Measurements from ENCODE around the gene GMNN.
"Not testable (repeated sequence)": the region's sequence is repeated elsewhere in the genome, so short reads cannot be mapped to it uniquely, and the experiment has no call there.

The GMNN gene

DNA sequence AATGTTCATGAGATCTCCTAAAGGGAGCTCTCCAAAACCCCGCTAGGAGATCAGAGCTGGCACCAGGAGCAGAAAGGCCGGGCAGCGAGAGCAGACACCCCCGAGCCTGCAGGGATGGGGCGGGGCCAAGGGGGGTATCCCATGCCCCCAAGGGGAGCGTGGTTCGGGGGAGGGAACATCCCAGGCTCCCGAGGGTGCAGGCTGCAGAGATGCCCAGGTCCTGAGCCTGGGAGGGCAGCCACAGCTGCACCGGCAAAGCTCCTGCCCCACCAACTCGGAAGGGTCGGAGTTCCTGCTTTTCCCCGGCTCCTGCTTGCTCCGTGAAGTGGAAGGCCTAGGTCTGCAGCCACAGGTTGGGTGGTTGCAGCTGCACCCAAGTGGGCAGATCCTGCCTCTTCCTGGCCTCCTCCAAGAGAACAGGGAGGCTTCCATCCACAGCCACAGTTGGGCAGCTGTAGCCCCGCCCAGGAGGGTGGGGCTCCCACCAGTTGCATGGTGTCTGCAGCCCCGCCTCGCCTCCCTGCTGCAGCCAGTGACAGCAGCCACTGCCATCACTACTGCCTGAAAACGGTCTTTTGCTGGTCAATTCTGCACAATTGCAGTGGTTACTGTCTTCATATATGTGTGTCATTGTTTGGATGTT lies 13.4 kb upstream of the GMNN start:
- no peak for DNase-seq (ENCODE audit: low read depth in 3 of 3, low spot score in 1 of 3)

DNA sequence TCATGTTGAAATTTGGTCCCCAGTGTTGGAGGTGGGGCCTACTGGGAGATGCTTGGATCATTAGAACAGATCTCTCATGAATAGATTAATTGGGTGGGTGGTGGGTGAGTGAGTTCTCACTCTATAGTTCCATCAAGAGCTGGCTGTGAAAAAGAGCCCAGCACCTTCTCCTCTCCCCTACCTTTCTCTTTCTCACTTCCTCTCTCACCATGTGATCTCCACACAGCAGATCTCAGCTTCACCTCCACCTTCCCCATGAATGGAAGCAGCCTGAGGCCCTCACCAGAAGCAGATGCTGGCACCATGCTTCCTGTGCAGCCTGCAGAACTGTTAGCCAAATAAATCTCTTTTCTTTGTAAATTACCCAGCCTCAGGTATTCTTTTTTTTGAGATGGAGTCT lies 12.9 kb upstream of the GMNN start:
- DNase-seq (ENCODE audit: low read depth in 3 of 3, low spot score in 1 of 3): no peak

DNA sequence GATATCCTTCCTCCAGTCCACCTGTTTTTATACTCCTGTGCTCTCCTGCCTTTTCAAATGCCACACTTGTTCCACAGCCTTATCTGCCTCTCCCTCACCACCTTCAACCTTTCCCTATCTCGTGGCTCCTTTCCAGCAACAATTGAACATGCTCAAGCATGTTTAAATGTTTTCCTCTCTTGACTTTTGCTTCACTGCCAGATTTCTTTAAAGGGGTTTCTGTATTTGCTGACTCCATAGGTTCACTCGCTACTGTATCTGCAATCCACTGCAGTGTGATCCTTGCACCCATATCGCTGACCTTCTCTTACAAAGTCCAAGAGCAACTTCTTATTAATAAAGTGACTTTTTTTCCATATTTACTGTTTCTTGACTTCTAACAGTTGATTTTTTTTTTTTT lies 11.2 kb upstream of the GMNN start:
- no peak for DNase-seq (ENCODE audit: low read depth in 3 of 3, low spot score in 1 of 3)

DNA sequence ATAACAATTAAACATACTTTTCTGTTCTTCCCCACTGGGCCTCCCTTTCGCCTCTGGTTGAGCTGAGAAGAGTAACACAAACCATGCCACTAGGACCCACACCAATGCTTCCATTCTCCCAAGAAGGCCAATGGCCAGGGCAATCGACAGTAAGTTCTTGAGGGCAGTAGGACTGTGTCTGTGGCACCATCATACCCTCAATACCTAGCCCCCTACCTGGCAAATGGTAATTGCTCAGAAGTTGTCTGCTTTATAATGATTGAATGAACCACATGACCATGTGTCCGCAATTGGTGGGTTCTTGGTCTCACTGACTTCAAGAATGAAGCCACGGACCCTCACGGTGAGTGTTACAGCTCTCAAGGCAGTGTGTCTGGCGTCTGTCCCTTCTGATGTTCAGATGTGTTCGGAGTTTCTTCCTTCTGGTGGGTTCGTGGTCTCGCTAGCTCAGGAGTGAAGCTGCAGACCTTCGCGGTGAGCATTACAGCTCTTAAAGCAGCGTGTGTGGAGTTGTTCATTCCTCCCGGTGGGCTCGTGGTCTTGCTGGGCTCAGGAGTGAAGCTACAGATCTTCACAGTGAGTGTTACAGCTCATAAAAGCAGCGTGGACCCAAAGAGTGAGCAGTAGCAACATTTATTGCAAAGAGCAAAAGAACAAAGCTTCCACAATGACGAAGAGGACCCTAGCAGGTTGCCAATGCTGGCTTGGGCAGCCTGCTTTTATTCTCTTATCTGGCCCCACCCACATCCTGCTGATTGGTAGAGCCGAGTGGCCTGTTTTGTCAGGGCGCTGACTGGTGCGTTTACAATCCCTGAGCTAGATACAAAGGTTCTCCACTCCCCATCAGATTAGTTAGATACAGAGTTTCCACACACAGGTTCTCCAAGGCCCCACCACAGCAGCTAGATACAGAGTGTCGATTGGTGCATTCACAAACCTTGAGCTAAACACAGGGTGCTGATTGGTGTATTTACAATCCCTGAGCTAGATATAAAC lies 9.6 kb upstream of the GMNN start:
- not testable (repeated sequence) for DNase-seq (ENCODE audit: low read depth in 3 of 3, low spot score in 1 of 3)

DNA sequence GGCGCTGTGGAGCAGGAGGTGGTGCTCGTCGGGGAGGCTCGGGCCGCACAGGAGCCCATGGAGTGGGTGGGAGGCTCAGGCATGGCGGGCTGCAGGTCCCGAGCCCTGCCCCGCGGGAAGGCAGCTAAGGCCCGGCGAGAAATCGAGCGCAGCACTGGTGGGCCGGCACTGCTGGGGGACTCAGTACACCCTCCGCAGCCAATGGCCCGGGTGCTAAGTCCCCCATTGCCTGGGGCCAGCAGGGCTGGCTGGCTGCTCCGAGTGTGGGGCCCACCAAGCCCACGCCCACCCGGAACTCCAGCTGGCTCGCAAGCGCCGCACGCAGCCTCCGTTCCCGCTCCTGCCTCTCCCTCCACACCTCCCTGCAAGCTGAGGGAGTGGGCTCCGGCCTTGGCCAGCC lies 8.8 kb upstream of the GMNN start:
- not testable (repeated sequence) for DNase-seq (ENCODE audit: low read depth in 3 of 3, low spot score in 1 of 3)

DNA sequence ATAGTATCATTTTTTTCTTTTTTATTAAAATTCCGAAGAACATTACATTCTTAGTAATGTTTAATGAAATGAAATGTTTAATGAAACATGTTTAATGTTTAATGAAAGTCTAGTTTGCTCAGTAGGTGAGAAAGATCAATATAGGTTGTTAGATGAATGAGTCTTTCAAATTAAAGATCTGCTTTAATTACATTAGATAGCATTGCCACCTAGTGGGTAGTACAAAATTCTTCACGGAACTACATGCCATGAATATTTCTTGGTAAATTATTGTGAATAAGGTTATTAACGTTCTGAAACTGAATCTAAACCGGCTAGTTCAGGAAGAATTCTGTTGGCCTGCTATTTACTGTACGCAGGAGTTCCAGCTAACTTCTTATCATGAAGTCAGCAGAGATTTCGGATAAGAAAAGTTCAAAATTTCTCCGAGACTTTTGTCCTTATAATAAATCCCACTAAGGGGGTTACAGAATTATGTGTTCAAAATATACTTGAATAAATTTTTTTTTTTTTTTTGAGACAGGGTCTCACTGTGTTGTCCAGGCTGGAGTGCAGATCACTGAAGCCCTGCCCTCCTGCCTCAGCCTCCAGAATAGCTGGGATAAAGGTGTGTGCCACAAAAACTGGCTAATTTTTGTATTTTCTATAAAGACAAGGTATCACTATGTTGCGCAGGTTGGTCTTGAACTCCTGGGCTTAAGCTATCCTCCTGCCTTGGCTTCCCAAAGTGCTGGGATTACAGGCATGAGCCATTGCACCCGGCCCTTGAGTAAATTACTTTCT lies 7.9 kb upstream of the GMNN start:
- DNase-seq (ENCODE audit: low read depth in 3 of 3, low spot score in 1 of 3): no peak

DNA sequence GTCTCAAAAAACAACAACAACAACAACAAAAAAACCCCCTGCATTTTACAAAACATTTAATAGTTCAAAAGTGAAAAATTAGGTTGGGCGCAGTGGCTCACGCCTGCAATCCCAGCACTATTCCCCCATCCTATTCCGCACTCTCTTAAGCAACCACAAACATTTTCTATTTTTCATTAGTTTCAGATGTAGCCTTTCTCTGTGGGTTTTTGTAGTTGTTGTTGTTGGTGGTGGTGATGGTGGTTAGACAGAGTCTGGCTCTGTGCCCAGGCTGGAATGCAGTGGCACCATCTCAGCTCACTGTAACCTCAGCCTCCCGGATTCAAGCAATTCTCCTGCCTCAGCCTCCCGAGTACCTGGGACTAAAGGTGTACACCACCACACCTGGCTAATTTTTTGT lies 6.4 kb upstream of the GMNN start:
- no peak for DNase-seq (ENCODE audit: low read depth in 3 of 3, low spot score in 1 of 3)

DNA sequence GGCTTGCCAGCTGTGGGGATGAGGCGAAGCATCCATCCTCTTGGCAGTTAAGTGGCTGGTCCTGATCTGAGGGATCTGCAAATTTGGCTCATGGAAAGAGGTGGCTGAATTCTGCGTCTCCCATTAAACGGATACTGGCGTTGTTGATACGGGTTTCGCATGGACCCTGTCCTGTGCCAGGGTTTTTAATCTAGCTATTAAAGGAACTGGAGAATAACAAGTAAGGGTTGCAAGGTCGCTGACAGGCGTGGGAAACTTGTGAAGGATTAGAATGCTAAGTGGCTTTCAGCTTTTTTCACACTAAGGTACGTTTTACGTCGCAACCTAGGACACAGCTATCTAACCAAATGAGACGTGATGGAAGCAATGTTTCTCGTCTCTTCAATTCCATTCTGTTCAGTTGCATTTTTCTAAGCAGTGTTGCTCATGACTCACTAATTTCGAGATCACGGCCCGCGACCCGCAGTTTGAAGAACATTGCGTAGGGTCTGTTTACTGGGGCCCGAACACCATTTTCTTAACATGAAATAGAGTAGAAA lies 852 bp downstream of the GMNN start:
- no peak for DNase-seq (ENCODE audit: low read depth in 3 of 3, low spot score in 1 of 3)

DNA sequence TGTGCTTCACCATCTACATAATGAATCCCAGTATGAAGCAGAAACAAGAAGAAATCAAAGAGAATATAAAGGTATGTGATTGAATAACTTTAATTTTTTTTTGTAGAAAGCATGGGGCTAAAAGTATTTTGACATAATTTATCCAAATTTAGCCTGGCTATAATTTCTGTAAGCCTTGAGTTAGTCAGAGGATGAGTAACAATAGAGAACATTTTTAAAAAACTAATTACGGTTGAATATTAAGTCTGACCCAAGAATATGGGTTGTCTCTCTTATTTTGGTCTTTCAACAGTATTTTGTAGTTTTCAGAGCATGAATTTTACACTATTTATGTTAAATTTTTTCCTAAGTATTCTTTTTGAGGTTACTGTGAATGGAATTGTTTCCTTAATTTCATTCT lies 2.5 kb downstream of the GMNN start:
- DNase-seq (ENCODE audit: low read depth in 3 of 3, low spot score in 1 of 3): no peak

DNA sequence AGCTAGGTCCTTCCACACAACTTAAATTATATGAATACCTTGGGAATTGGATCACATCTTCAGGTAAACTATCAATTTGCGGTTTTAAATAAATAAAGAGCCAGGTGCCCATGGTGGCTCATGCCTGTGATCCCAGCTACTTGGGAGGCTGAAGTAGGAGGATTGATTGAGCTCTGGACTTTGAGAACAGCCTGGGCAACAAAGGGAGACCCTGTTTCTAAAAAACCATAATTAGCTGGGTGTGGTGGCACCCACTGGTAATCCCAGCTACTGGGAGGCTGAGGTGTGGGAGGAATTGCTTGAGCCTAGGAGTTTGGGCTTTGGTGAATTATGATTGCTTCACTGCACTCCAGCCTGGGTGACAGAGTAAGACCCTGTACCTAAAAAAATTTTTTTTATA lies 3.4 kb downstream of the GMNN start:
- no peak for DNase-seq (ENCODE audit: low read depth in 3 of 3, low spot score in 1 of 3)

DNA sequence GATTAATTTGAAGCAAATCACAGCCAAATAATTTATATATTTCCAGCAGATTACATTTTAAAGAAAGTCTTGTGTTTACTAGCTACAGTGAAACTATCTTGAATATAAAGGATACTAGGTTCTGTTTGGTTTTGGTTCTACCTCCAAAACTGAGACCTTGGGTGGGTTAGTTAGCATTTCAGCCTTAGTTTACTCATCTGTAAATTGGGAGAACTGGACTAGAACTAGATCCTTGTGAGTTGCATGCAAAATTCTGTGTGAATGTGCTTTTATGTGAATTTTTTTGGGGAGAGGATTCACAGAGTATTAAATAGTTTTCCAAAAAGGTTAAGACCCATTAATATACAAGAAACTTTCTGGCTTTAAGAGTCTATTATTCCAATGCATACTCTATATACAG lies 4.1 kb downstream of the GMNN start:
- no peak for DNase-seq (ENCODE audit: low read depth in 3 of 3, low spot score in 1 of 3)

DNA sequence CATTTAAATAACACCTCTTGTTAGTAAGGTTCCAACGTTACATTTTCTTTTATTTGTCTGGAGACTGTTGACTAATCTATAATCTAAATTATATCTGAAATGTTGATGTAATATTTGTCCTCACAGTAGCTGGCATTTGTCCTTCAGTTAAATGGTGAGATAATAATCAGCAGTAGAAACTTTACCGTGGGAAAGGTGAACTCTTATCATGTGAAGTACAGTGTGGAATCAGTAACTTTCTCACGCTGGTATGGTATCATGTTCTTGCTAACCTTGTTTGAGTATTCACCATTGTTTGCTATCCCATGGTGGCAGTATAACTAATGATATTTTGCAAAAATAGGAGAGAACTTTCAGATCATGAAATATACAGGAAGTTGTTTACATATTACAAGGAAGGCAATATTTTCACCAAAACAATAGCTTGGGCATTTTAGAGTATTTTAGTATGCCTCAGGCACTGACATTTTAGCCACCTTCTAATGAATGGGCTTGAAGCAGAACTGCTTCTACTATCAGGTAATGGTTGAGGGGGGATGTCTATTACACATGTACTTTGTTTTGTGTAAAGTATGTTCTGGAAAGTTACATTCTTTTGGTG lies 4.8 kb downstream of the GMNN start:
- no peak for DNase-seq (ENCODE audit: low read depth in 3 of 3, low spot score in 1 of 3)

DNA sequence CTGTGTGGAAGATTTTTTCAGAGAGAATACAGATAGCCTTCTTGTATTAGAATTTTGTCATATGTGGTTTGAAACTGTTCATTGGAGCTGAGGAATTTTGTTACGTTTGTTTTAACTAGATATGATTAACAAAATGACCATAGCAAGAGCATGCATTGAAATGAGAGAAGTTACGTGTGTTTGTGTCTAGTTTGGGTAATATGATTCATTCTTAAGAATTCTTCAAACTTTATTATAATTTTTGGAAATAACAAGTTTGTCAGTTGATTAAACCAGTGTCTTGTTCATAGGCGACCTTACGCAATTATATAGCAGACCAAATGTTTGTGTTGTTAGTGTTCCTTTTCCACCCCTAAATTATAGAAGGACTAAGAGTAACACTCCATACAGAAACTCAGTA lies 5.5 kb downstream of the GMNN start:
- no peak for DNase-seq (ENCODE audit: low read depth in 3 of 3, low spot score in 1 of 3)

DNA sequence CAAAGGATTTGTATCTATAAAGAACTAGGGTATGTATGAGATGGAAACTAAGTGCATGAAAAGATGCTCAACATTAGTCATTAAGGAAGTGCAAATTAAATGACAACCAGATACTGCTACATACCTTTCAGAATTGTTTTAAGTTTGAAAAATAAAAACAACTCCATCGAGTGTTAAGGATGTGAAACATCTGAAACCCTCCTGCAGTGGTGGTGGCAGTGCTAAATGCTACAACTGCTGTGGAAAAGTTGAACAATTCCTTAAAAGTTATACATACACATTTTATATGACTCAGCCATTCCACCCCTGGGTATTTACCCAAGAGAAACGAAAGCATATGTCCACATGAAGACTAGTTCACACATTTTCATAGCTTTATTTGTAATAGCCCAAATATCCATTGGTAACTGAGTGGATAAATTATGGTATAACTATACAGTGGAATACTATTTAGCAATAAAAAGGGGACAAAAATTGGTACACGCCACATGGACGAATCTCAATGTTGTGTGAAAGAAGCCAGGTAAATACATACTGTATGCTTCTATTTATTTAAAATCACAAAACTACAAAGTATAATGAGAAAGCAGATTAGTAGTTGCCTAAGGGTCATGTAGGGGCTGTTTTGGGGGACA lies 13.4 kb downstream of the GMNN start:
- no peak for DNase-seq (ENCODE audit: low read depth in 3 of 3, low spot score in 1 of 3)

DNA sequence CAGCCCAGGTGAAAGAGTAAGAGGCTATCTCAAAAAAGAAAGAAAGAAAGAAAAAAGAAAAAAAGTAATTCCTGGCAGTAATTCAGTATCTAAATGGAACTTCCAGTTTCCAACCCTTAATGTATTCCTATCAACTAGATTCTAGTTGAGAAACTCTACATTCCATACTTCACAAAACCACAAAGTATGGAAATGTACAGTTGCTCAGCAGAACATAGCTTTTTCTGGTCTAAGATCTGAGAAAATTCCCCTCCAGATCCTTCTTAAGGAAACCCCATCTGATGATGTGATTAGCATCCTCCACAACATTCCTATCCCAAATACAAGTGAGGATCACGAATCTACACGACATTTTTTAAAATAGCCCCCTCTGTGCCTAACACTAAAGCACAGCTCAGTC lies 20.4 kb downstream of the GMNN start:
- no peak for DNase-seq (ENCODE audit: low read depth in 3 of 3, low spot score in 1 of 3)

DNA sequence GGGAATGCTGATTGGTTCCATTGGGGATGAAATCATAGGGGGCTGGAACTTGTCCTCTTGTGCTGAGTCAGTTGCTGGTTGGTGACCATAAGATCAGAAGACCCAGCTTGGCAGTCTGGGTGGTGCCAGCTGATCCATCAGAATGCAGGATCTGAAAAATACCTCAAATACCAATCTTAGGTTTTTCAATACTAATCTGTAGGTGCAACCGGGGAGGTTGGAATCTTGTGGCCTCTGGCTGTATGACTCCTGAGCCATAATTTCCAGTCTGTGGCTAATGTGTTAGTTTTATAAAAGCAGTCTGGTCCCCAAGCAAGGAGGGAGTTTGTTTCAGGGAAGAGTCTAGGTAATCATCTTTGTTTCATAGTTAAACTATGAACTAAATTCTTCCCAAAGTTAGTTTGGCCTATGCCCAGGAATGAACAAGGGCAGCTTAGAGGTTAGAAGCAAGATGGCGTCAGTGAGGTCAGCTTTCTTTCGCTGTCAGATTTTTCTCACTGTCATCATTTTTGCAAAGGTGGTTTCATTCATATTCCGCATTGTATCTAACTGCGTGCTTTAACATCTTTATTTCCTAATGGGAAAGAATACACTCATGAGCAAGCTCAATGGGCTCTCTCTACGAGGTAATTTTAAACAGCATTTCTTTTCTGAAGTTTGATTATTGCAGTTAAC lies 22.0 kb downstream of the GMNN start:
- DNase-seq (ENCODE audit: low read depth in 3 of 3, low spot score in 1 of 3): no peak

DNA sequence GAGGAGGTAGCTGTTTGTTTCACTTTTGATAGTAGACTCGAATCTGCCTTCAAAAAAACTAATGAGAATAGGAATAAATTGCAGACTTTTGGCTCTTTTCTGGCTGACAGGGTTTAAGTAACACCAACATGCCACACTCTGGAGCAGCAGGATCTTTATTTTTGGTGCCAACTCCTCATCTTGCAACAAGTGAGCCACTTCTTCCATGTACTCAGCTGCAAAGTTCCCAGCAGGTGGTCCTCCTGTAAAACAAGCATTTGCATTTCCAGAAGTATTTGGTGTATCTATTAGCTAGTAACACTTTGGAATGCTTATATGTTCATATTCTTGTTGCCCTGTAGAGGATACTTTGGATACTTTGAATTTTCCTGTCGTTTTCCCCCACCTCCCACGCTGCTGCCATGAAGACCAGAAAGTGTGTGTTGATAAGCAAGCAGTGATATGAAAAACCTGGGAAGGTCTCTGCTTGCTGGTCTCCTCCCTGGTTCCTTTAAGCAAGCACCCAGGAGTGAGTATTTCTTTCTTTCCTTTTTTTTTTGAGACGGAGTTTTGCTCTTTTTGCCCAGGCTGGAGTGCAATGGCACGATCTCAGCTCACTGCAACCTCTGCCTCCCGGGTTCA lies 23.0 kb downstream of the GMNN start:
- DNase-seq (ENCODE audit: low read depth in 3 of 3, low spot score in 1 of 3): no peak

DNA sequence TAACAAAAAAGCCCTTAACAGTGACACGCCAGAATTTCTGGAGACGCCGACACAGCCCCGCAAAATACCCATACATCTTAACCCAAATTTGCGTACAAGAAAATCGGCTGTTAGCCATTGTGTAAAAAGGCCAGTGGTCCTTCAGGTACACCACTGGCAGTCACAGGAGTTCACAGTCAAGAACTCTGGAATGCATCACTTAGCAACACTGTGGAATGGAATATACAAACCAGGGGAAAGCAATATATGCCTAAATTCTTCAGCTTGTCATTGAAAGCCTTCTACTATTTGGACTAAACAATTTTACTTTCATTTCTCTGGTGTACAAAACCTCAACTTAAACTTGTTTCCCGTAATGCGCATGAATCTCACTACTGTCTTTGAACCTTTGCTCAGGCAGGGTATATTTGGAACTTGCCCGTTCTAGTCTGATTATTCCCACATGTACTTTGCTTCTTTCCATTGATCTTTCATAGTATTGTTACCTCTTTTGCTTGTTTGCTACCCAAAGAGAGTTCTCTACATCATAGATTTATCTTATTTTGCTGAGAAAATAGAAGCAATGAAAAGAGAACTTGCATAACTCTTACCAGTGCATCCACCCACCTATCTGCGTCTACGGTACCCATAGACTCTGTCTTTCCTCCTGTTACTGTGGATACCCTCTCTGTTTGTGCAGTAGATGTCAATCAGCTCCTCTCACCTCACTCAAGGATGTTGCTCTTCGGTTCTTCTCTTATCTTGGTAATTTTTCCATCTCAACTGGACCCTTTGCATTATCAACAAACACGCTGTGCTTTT lies 24.2 kb downstream of the GMNN start, which contains the start of gene ARMH2:
Gene ARMH2 (minus strand): TSS at position 178 of the 801 bp plus-strand sequence. CDS start 60 bp downstream, at position 118.
- DNase-seq (ENCODE audit: low read depth in 3 of 3, low spot score in 1 of 3): no peak

DNA sequence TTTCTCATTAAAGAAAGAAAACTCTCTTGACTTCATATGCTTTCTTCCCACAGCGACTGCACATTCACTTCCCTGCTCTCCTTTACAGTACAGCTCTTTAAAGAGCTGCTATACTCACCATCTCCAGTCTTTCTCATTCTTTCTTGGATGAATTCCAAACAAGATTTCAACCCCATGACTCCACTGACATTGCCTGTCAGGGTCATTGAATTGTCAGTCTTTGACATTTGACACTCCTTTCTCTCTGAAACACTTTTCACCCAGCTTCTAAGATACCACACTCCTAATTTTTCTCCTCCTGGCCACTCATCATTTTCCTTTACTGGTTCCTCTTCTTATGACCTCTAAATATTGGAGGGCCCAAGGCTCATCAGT lies 24.8 kb downstream of the GMNN start:
- no peak for DNase-seq (ENCODE audit: low read depth in 3 of 3, low spot score in 1 of 3)

Measured in stimulated activated CD4-positive, alpha-beta T cell treated with anti-CD3 and anti-CD28 coated beads, TNF-alpha, amount 100 ng/mL, for 1 hour (primary cell).